Measurements from ENCODE around the gene TIE1.

Gene TIE1

DNA sequence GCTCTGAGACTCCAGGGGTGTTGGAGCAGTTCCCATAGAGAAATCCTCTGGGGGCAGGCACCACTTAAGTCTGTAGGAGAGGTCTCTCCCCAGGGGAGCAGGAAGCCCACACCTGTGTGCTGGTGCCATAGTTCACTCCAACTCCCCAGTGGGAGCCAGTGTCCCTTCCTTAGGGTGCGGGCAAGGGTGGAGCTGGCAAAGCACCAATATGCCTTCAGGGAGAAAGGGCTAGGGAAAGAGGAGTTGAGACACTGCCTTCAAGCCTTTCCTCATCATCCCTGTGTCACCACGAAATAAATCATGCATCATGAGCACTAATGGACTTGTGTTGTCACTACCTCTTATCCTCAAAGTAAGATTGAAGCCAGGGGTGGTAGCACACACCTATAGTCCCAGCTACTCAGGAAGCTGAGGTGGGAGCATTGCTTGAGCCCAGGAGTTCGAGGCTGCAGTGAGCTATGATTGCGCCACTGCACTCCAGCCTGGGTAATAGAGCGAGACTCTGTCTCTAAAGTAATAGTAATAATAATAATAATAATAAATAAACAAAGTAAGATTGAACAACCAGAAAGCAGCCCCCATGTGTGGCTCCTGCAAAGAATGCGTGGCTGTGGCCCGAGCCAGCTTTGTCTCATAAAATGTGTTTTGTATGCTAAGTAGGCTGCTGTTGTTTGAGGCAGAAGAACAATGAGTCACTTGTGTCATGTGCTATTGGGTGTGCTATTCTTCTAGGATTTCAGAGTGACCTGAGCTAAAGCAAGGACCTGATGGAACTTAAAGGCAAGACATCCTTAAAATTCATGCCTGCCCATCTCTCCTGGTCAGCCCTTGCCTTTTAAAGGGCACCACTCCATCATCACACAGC, 6.7 kb upstream of the TIE1 start:
- peak; percentile 83 for DNase-seq

DNA sequence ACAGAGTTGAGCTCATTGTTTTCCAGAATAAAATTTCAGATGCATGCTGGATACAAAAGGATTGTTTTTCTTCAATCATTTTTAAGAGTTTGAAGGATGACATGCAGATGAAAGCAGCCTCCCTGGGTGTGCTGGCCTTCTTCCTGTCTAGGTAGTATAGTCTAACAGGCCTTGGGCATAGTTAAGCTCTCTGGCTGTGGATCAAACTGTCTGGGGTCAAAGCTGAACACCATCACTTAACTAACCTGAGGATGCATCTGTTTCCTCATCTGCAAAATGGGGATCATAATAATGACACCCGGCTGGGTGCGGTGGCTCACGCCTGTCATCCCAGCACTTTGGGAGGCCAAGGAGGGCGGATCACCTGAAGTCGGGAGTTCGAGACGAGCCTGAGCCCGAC, 6.0 kb upstream of the TIE1 start:
- DNase-seq: no peak

GRCh38 chr1:43296207-43296606, 4.6 kb upstream of the TIE1 start:
- no peak for DNase-seq

GRCh38 chr1:43298055-43298454, 2.7 kb upstream of the TIE1 start:
- DNase-seq: no peak

- no peak for DNase-seq
Measured at GRCh38 chr1:43299101-43299500, 1.7 kb upstream of the TIE1 start.

DNA sequence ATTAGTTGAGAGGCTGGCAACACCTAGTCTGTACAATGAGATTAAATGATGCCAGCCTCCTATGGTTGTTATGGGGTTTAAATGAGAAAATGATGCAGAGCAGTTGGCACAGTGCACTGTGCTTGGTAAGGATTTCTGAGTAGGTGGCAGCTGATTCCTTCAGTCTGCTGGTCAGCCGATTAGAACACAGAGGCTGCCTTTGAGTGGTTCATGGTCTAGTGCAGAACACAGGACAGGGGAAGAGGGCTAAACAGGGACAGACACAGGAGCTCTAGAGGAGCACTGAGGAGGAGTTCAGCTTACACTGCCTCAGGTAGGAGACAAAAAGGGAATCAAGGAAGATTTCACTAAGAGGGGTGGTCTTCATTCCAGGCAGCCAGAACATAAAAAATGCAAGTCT, 1.4 kb downstream of the TIE1 start:
- no peak for DNase-seq

GRCh38 chr1:43302721-43303470, 2.1 kb downstream of the TIE1 start:
- DNase-seq: no peak

- DNase-seq: no peak
Measured at GRCh38 chr1:43303471-43304313, 2.9 kb downstream of the TIE1 start.

DNA sequence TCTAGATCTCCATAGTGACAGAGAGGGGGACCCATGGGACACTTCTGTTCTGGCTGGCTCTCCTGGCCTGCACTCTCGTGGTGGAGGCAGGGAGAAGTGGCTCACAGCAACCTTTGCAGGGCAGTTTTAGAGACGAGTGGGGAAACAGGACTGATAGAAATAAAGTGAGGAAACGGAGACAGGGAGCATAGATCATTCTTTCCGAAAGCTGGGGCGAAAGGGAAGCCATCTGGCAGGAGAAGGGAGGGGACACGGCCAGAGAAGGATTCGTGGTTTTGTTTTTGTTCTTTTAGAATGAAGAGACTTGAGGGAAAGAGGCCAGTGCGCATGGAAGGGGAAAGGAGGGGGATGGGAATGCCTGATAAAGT, 3.5 kb downstream of the TIE1 start:
- no peak for DNase-seq

- DNase-seq: no peak
Measured at GRCh38 chr1:43304771-43305300, 4.1 kb downstream of the TIE1 start.

DNA sequence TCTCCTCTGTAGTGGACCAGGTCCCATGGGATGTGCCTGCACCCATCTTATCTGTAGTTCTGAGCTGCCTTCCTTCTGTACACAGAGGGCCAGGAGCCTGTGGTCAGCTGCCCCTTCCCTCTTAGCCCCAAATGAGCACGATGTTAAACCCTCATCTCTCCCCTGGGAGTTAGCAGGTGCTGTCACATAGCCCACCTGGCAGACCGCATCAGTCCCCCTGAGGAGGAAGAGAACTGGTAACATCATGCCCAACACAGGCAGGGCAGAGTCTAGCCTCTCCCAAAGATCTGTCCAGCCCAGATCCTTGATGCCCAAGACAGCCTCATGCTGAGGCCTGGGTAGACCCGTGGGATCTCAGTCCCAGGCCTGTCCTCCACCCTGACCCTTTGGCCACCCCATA, 4.7 kb downstream of the TIE1 start:
- DNase-seq: no peak

GRCh38 chr1:43305926-43306687, 5.3 kb downstream of the TIE1 start:
- no peak for DNase-seq

- no peak for DNase-seq
Measured at GRCh38 chr1:43306688-43307457, 6.1 kb downstream of the TIE1 start.

- no peak for DNase-seq
Measured at GRCh38 chr1:43307458-43308158, 6.8 kb downstream of the TIE1 start.

GRCh38 chr1:43308635-43309404, 8.0 kb downstream of the TIE1 start:
- DNase-seq: no peak

DNA sequence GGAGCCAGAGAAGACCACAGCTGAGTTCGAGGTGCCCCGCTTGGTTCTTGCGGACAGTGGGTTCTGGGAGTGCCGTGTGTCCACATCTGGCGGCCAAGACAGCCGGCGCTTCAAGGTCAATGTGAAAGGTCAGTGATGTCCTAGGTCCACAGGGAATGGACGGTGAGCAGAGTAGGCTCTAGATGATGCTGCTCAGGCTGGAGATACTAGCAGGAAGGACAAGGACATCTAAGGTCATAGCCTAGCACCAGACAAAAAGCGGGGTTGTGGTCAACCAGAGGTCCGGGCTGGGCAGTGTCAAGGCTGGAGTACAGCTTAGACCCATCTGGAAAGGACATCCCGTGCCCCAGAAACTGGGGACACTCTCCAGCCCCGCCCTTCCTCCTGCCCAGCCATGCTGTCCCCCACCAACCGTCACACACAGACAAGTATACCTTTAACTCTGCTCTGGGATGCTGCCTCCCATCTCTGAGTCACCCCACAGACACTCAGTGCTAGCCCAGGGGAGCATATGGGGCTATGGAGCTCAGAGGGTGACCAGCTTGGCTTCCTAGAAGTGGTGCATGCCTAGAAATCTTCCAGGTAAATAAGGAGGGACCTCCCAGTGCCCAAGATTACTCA, 8.7 kb downstream of the TIE1 start:
- DNase-seq: no peak

DNA sequence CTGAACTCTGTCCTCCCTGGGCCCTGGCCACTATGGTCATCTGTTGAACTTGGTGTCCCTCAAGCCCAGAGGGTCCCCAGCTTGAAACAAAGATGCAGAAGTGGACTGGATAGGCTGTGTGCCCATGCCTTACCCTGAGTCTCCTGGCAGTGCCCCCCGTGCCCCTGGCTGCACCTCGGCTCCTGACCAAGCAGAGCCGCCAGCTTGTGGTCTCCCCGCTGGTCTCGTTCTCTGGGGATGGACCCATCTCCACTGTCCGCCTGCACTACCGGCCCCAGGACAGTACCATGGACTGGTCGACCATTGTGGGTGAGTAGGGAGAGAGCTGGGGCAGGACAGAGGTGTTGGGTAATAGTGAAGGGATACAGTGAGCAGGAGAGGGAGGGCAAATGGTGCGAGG, 10.7 kb downstream of the TIE1 start:
- no peak for DNase-seq

GRCh38 chr1:43312212-43312623, 11.4 kb downstream of the TIE1 start:
- DNase-seq: no peak

- no peak for DNase-seq
Measured at GRCh38 chr1:43312663-43313515, 12.1 kb downstream of the TIE1 start.
